Activated T-helper 2 cell treated with anti-CD3 and anti-CD28 coated beads, Interferon-gamma antibody, Interleukin-2, Interleukin-4, amounts not matched to agents 10 μg/mL and 5 μg/mL and 100 μg/mL, durations not matched to agents 14 hours and 24 hours and 36 hours (primary cell): ENCODE results near the gene WDFY4. TPM values are rescaled to one million over a fixed set of nuclear protein-coding genes. Genes with fewer than 3 reads are reported as not detected.

Experiments
- DNase-seq: peaks from one replicate; pipeline ENCODE4 v3.0.0; 2021; ENCODE audit warnings: low spot score
- H3K27ac Mint-ChIP-seq: one replicate; pipeline ENCODE4 v1.8.0; 2021; ENCODE audit warnings: mixed read lengths
- H3K27me3 Mint-ChIP-seq: one replicate; pipeline ENCODE4 v1.8.0; 2021; ENCODE audit warnings: low read depth, mixed read lengths
- H3K36me3 Mint-ChIP-seq: one replicate; pipeline ENCODE4 v1.8.0; 2021; ENCODE audit warnings: low read depth, mixed read lengths
- H3K4me1 Mint-ChIP-seq: one replicate; pipeline ENCODE4 v1.8.0; 2021; ENCODE audit warnings: low read depth, mixed read lengths
- H3K4me3 Mint-ChIP-seq: one replicate; pipeline ENCODE4 v1.8.0; 2021; ENCODE audit warnings: low read depth, mild to moderate bottlenecking, moderate library complexity, mixed read lengths
- H3K9me3 Mint-ChIP-seq: one replicate; pipeline ENCODE4 v1.8.0; 2021; ENCODE audit warnings: mixed read lengths
- intact Hi-C: fragments of 100-400 bp; cut with micrococcal nuclease; formaldehyde crosslinking; loops from one replicate; pipeline ENCODE4 v1.15.1; 2023
- total RNA-seq: library from RNA; stranded (reverse); gene quantifications from 2 replicates; pipeline ENCODE4 v1.2.3, GENCODE V29; 2022

WDFY4 gene
- total RNA-seq, 1 donor from 2014 or later = 0.21 TPM

- Mint-ChIP-seq H3K4me3 (no peak overlapping the region), H3K36me3 (no peaks in the 10 kb centered on the region), H3K27me3 (no peaks in the 10 kb centered on the region), H3K4me1 (peaks cover 41% of the 10 kb centered on the region), H3K27ac (no peak overlapping the region), H3K9me3 (no peaks in the 10 kb centered on the region)
- DNase-seq = no peak
- intact Hi-C loops = no loop called here
Measured at GRCh38 chr10:48805848-48806247, 121.2 kb downstream of the WDFY4 start.

GRCh38 chr10:48806342-48806741 is 121.7 kb downstream of the WDFY4 start:
- Mint-ChIP-seq H3K36me3 (no peaks in the 10 kb centered on the region), H3K9me3 (no peaks in the 10 kb centered on the region), H3K4me3 (no peak overlapping the region), H3K4me1 (peaks cover 40% of the 10 kb centered on the region), H3K27ac (no peak overlapping the region), H3K27me3 (no peaks in the 10 kb centered on the region)
- no peak for DNase-seq
- intact Hi-C loops = no loop called here

- H3K27me3 Mint-ChIP-seq = peaks cover 3% of the 10 kb centered on the region
- intact Hi-C loops = no loop called here
- no peak overlapping the region for H3K27ac Mint-ChIP-seq
- peaks cover 27% of the 10 kb centered on the region for H3K4me1 Mint-ChIP-seq
- no peak for DNase-seq
- no peaks in the 10 kb centered on the region for H3K36me3 Mint-ChIP-seq
- no peaks in the 10 kb centered on the region for H3K9me3 Mint-ChIP-seq
- no peak overlapping the region for H3K4me3 Mint-ChIP-seq
Measured at GRCh38 chr10:48807791-48808470, 123.3 kb downstream of the WDFY4 start.

DNA sequence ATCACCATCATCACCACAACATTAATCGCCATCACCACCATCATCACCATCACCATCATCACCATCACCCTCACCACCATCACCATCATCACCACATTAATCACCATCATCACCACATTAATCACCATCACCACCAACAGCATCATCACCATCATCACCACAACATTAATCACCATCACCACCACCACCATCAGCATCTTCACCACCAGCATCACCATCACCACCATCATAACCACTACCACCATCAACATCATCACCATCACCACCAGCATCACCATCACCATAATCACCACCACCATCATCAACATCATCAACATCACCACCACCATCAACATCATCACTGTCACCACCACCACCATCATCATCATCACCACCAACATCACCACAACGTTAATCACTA is 124.6 kb downstream of the WDFY4 start:
- no peaks in the 10 kb centered on the region for H3K9me3 Mint-ChIP-seq
- H3K27ac Mint-ChIP-seq = no peak overlapping the region
- peaks cover 14% of the 10 kb centered on the region for H3K4me1 Mint-ChIP-seq
- intact Hi-C loops = no loop called here
- no peak overlapping the region for H3K4me3 Mint-ChIP-seq
- H3K27me3 Mint-ChIP-seq = peaks cover 3% of the 10 kb centered on the region
- DNase-seq = no peak
- H3K36me3 Mint-ChIP-seq = no peaks in the 10 kb centered on the region

GRCh38 chr10:48811461-48811860 is 126.8 kb downstream of the WDFY4 start:
- Mint-ChIP-seq H3K4me3 (no peak overlapping the region), H3K27me3 (peaks cover 6% of the 10 kb centered on the region), H3K4me1 (peaks cover 2% of the 10 kb centered on the region), H3K36me3 (no peaks in the 10 kb centered on the region), H3K9me3 (no peaks in the 10 kb centered on the region), H3K27ac (no peak overlapping the region)
- intact Hi-C loops = no loop called here
- no peak for DNase-seq

GRCh38 chr10:48811917-48812316 is 127.2 kb downstream of the WDFY4 start:
- no peak overlapping the region for H3K27ac Mint-ChIP-seq
- H3K27me3 Mint-ChIP-seq = peaks cover 6% of the 10 kb centered on the region
- H3K9me3 Mint-ChIP-seq = no peaks in the 10 kb centered on the region
- H3K36me3 Mint-ChIP-seq = no peaks in the 10 kb centered on the region
- no peak overlapping the region for H3K4me3 Mint-ChIP-seq
- H3K4me1 Mint-ChIP-seq = peaks cover 2% of the 10 kb centered on the region
- DNase-seq = no peak
- intact Hi-C loops = no loop called here

DNA sequence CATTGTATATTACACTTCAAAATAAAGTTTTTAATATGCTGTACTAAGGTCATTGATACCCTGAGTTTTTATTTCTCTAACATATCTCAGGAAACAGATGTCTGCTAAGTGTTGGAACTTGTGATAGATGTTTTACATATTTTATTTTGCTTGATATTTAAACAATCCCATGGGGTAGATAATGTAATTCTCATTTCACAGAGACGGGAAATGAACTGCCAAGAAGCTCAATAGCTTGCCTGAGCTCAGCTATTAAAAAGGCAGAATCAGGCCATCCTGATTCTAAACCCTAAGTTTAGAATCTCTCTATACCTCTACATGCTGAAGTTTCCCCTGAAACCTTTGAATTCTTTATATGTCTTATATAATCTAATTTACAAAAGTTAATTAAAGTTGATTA is 128.6 kb downstream of the WDFY4 start:
- Mint-ChIP-seq H3K4me1 (no peaks in the 10 kb centered on the region), H3K36me3 (no peaks in the 10 kb centered on the region)

GRCh38 chr10:48813825-48814224 is 129.2 kb downstream of the WDFY4 start:
- intact Hi-C loops = no loop called here
- Mint-ChIP-seq H3K36me3 (no peaks in the 10 kb centered on the region), H3K27me3 (peaks cover 6% of the 10 kb centered on the region), H3K4me1 (no peaks in the 10 kb centered on the region), H3K27ac (no peak overlapping the region), H3K4me3 (no peak overlapping the region), H3K9me3 (no peaks in the 10 kb centered on the region)
- no peak for DNase-seq

More for the DNA sequence above, 128.6 kb downstream of the WDFY4 start:
- intact Hi-C loops = no loop called here
- DNase-seq = no peak
- Mint-ChIP-seq H3K27ac (no peak overlapping the region), H3K27me3 (peaks cover 6% of the 10 kb centered on the region), H3K4me3 (no peak overlapping the region), H3K9me3 (no peaks in the 10 kb centered on the region)

- no peaks in the 10 kb centered on the region for H3K36me3 Mint-ChIP-seq
- intact Hi-C loops = no loop called here
- DNase-seq = no peak
- no peak overlapping the region for H3K4me3 Mint-ChIP-seq
- no peak overlapping the region for H3K27ac Mint-ChIP-seq
- no peaks in the 10 kb centered on the region for H3K4me1 Mint-ChIP-seq
- peaks cover 6% of the 10 kb centered on the region for H3K27me3 Mint-ChIP-seq
- H3K9me3 Mint-ChIP-seq = no peaks in the 10 kb centered on the region
Measured at GRCh38 chr10:48814933-48815332, 130.3 kb downstream of the WDFY4 start.

DNA sequence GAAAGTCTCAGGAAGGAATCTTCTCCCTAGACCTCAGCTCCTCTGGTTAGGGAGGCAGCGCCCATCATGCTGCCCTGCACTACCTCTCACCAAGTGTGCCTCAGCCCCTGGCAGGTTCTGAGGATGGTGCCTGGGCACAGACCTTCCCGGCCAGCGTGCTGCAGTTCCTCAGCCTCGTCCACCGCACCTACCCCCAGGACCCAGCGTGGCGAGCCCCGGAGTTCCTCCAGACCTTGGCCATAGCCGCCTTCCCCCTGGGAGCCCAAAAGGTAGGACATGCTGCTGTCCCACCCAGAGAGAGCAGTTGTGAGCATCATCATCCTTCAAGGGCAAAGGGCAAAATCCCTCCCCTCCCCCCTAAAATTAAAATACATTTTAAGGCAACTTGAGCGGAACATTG is 132.5 kb downstream of the WDFY4 start:
- peaks cover 6% of the 10 kb centered on the region for H3K27me3 Mint-ChIP-seq

DNA sequence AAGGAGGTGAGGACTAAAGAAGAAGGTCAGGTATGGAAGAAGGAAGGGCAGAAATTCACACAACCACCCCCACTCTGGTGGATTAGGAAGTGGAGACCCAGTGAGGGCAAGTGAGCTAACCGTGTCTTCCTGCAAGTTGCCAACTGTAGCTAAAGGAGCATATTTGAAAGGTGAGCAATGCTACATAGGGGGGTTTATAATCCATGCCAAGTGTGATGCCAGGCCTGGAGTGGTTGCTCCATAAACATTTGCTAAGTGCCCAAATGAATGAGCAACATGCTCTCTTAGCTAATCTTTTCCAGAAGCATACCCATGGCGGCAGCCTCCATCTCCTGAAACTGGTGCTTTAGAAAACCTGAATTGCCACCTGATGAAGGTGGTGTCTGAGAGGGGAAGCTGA is 133.4 kb downstream of the WDFY4 start:
- Mint-ChIP-seq H3K9me3 (no peaks in the 10 kb centered on the region), H3K36me3 (no peaks in the 10 kb centered on the region), H3K27me3 (peaks cover 3% of the 10 kb centered on the region), H3K4me3 (no peak overlapping the region), H3K4me1 (no peaks in the 10 kb centered on the region), H3K27ac (no peak overlapping the region)
- intact Hi-C loops = no loop called here
- no peak for DNase-seq

More for the DNA sequence above, 132.5 kb downstream of the WDFY4 start:
- no peaks in the 10 kb centered on the region for H3K36me3 Mint-ChIP-seq
- H3K27ac Mint-ChIP-seq = no peak overlapping the region
- intact Hi-C loops = no loop called here
- H3K4me1 Mint-ChIP-seq = no peaks in the 10 kb centered on the region
- DNase-seq = no peak
- no peaks in the 10 kb centered on the region for H3K9me3 Mint-ChIP-seq
- H3K4me3 Mint-ChIP-seq = no peak overlapping the region

DNA sequence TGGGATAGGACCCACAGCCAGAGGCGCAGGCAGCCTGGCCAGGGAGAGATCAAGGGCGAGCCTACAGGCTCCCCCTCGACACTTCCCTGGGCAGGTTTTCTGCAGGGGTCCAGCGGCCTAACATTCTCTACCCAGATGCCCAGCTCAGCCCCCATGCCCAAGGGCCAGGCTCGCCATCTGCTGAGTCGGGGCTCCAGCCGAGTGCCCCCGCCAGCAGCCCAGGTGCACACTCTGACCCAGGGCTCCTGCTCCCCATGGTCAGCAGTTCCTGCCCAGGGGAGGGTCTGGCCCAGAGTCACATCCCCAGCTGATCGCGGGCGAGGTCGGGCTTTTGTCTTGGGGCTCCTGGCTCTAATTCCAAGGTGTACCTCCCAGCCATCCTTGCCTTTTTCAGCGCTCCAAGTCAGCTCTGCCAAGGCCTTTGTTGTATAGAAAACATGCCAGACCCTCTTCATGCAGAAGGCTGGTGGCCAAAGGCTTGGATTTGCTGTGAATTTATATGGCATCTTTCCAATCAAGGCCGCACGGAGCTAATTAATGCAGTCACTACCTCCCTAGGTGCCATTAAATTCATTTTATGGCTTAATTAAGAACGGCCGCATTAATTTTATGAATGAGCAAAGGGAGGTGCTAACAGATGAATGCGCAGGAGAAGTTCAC is 134.3 kb downstream of the WDFY4 start:
- Mint-ChIP-seq H3K4me3 (no peak overlapping the region), H3K4me1 (no peaks in the 10 kb centered on the region), H3K9me3 (no peaks in the 10 kb centered on the region), H3K27me3 (peaks cover 3% of the 10 kb centered on the region), H3K36me3 (no peaks in the 10 kb centered on the region), H3K27ac (no peak overlapping the region)
- intact Hi-C loops = no loop called here
- DNase-seq = no peak

- intact Hi-C loops = no loop called here
- DNase-seq = no peak
- peaks cover 3% of the 10 kb centered on the region for H3K27me3 Mint-ChIP-seq
- H3K27ac Mint-ChIP-seq = no peak overlapping the region
- no peaks in the 10 kb centered on the region for H3K4me1 Mint-ChIP-seq
- no peaks in the 10 kb centered on the region for H3K36me3 Mint-ChIP-seq
- H3K9me3 Mint-ChIP-seq = no peaks in the 10 kb centered on the region
- no peak overlapping the region for H3K4me3 Mint-ChIP-seq
Measured at GRCh38 chr10:48819783-48820182, 135.1 kb downstream of the WDFY4 start.
